Endothelial cell of umbilical vein (primary cell): ENCODE results near the gene SLC9B1.

Experiments used
- CTCF ChIP-seq, 2 donors: IDR thresholded peaks; 1 replicate in 1 of 2; 2 replicates in 1 of 2; pipeline ENCODE4 v1.5.1; 2011; ENCODE audit warnings: low read length in 2 of 2, mild to moderate bottlenecking in 2 of 2, moderate library complexity in 2 of 2, control low read depth in 1 of 2, inconsistent platforms in 1 of 2, low read depth in 1 of 2; ENCODE audit not compliant: insufficient read depth in 1 of 2; ENCODE audit errors: extremely low read depth in 1 of 2
- POLR2AphosphoS5 ChIP-seq: IDR thresholded peaks from 2 replicates; pipeline ENCODE4 v1.6.1; 2012; ENCODE audit warnings: low read depth, mild to moderate bottlenecking, control low read depth, low read length, moderate library complexity; ENCODE audit not compliant: insufficient read depth

GRCh38 chr4:102988429-102989020 is 31.0 kb downstream of the SLC9B1 start:
- TF ChIP-seq CTCF (IDR thresholded peaks at IDR 0.05; ENCODE audit: extremely low read depth in 1 of 2, insufficient read depth in 1 of 2, low read depth in 1 of 2, low read length in 2 of 2) (no peak), POLR2AphosphoS5 (no peak)
